ENCODE results near the gene ACBD7. TPM values are rescaled to one million over a fixed set of nuclear protein-coding genes. Genes with fewer than 3 reads are reported as not detected.

Gene ACBD7
- total and polyA plus RNA-seq, 9 of the 15 experiments (the other 6 are each of a cell fraction or from before 2014, with no cell fraction given): 0.21 to 3.2 (median 0.84) TPM

- TF ChIP-seq TFE3 (CRISPR knock-in tag; IDR thresholded peaks at IDR 0.05) (no peak), STAG1 (CRISPR knock-in tag; IDR thresholded peaks at IDR 0.05; ENCODE audit: borderline replicate concordance) (no peak), KDM1A (IDR thresholded peaks at IDR 0.05) (0 out of 4 replicates have a peak, but pooled peaks of 1 of the 2 experiments have one; percentile 11), MYC (IDR thresholded peaks at IDR 0.05; ENCODE audit: low read depth, low read length) (no peak), MYC (CRISPR knock-in tag; IDR thresholded peaks at IDR 0.05; ENCODE audit: borderline replicate concordance, low read depth) (no peak), FOSL1 (tag; conservative IDR thresholded peaks at IDR 0.05) (no peak), ARID1B (IDR thresholded peaks at IDR 0.05) (no peak), RHOXF2B (CRISPR knock-in tag; conservative IDR thresholded peaks at IDR 0.05) (no peak), POLR2B (IDR thresholded peaks at IDR 0.05; ENCODE audit: low read depth, partially characterized antibody) (no peak), CUX1 (CRISPR knock-in tag; IDR thresholded peaks at IDR 0.05) (no peak), ZNF696 (CRISPR knock-in tag; conservative IDR thresholded peaks at IDR 0.05) (no peak), NFATC3 (IDR thresholded peaks at IDR 0.05) (no peak), TEAD1 (CRISPR knock-in tag; IDR thresholded peaks at IDR 0.05) (no peak), RBM25 (IDR thresholded peaks at IDR 0.05; ENCODE audit: low read depth, low read length, severe bottlenecking) (peak; percentile 26), NR1H2 (CRISPR knock-in tag; IDR thresholded peaks at IDR 0.05) (no peak), SPI1 (IDR thresholded peaks at IDR 0.05; ENCODE audit: borderline replicate concordance, low read depth, low read length) (no peak), SP2 (IDR thresholded peaks at IDR 0.05; ENCODE audit: extremely low read depth, low read depth, low read length, poor library complexity, severe bottlenecking) (no peak), EHMT2 (IDR thresholded peaks at IDR 0.05) (no peak), NFYB (IDR thresholded peaks at IDR 0.05; ENCODE audit: extremely low read depth, insufficient read length) (peak; percentile 79), PURB (CRISPR knock-in tag; IDR thresholded peaks at IDR 0.05; ENCODE audit: low read depth) (no peak), KDM4B (IDR thresholded peaks at IDR 0.05; ENCODE audit: borderline replicate concordance in 2 of 2, low read depth in 1 of 2) (no peak)
Measured at GRCh38 chr10:15084502-15084922, 4.1 kb downstream of the ACBD7 start (continued).
